ENCODE data around the gene BSND.

DNA sequence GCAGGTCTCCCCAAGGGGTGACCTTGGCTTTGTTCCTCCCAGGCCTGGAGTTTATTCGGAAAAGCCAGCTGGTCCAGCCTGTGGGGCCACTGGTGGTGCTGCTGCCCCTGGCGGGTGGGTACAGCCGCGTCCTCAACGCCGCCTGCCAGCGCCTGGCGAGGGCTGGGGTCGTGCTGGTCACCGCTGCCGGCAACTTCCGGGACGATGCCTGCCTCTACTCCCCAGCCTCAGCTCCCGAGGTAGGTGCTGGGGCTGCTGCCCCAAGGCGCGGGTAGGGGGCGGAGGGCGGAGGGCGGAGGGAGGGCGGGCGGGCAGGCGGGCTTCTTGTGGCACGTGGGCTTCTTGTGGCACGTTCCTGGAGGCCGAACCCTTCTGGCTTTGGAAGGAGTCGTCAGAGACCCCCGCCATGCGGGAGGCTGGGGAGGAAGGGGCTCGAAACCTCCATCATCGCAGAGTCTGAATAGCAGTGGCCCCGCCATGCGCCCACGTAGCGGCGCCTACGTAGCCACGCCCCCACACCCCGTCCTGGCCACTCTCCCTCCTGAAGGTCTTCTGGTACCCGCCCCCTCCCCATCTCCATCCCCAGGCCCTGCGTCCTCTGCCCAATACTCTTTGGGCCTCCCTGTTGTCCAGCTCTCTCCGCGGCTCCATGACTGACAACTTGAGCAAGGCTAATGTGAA lies 57.4 kb downstream of the BSND start:
- TF ChIP-seq, protein P1, sequence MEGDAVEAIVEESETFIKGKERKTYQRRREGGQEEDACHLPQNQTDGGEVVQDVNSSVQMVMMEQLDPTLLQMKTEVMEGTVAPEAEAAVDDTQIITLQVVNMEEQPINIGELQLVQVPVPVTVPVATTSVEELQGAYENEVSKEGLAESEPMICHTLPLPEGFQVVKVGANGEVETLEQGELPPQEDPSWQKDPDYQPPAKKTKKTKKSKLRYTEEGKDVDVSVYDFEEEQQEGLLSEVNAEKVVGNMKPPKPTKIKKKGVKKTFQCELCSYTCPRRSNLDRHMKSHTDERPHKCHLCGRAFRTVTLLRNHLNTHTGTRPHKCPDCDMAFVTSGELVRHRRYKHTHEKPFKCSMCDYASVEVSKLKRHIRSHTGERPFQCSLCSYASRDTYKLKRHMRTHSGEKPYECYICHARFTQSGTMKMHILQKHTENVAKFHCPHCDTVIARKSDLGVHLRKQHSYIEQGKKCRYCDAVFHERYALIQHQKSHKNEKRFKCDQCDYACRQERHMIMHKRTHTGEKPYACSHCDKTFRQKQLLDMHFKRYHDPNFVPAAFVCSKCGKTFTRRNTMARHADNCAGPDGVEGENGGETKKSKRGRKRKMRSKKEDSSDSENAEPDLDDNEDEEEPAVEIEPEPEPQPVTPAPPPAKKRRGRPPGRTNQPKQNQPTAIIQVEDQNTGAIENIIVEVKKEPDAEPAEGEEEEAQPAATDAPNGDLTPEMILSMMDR (IDR thresholded peaks at IDR 0.05): no peak
- TF ChIP-seq POLR2A (IDR thresholded peaks at IDR 0.05) (no peak), EP300 (IDR thresholded peaks at IDR 0.05) (no peak)

All from stomach (tissue), 4 donors.